Amniotic epithelial cell (primary cell): Measurements from ENCODE around the gene APBB3.
A peak's percentile ranks its signal among the peaks of the same experiment; 100 is the strongest.
"Not testable (repeated sequence)": the region's sequence is repeated elsewhere in the genome, so short reads cannot be mapped to it uniquely, and the experiment has no call there.

Experiments
- DNase-seq: peaks from one replicate; pipeline ENCODE4 v3.0.0-alpha.2; 2010; ENCODE audit warnings: low read depth

Gene APBB3, protein sequence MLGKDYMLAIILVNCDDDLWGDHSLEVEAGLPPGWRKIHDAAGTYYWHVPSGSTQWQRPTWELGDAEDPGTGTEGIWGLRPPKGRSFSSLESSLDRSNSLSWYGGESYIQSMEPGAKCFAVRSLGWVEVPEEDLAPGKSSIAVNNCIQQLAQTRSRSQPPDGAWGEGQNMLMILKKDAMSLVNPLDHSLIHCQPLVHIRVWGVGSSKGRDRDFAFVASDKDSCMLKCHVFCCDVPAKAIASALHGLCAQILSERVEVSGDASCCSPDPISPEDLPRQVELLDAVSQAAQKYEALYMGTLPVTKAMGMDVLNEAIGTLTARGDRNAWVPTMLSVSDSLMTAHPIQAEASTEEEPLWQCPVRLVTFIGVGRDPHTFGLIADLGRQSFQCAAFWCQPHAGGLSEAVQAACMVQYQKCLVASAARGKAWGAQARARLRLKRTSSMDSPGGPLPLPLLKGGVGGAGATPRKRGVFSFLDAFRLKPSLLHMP

DNA sequence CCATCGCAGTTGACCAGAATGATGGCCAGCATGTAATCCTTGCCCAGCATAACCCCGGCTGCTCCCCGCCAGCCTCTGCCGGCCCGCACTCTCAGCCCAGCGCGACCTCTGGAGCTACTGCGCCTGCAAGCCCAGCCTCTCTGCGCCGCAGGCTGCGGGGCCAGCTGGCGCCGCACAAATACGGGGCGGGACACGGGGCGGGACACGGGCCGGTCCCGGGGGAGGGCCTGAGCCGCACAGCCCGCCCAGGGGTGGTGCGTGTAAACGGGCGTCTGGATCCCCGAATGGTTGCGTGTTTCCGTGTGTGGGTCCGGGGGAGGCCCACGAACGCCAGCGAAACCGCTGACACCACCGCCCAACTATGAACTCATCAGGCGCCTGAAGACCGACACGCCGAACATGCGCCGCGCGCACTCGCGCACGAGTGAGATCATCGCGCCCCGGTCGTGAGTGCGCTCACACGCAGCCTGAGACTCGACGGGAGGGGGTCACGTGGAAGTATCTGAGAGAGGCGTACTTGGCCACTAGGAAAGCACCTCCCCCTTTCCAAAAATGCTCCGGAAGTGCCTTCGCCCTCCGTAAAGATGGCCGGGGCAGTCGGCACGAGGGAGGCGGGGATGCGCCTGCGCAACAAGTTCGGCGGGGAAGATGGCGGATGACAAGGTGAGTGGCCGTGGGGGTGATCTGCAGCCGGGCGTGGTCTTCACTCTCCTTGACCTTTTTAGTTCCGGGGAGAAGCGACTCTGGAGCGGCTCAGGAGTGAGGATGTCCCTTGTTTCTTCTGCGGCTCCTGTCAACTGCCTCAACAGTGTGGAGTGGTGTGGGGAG, at the start of gene APBB3, which contains the start of gene SLC35A4:
TSS of gene APBB3 (minus strand) at position 403 of the 828 bp plus-strand sequence. CDS start at position 50, 353 bp downstream.
TSS of gene SLC35A4 (plus strand) at position 633 of the 828 bp plus-strand sequence. CDS start 2,342 bp downstream, outside the sequence.
- peak; percentile 100 for DNase-seq

- peak; percentile 88 for DNase-seq
These were observed 46.7 kb upstream of the APBB3 start for GRCh38 chr5:140611020-140611521.

GRCh38 chr5:140609126-140609525, 44.7 kb upstream of the APBB3 start:
- DNase-seq: no peak

GRCh38 chr5:140608722-140609121, 44.3 kb upstream of the APBB3 start:
- DNase-seq: no peak

GRCh38 chr5:140607031-140607430, 42.6 kb upstream of the APBB3 start:
- DNase-seq: peak; percentile 95

GRCh38 chr5:140605879-140606278, 41.5 kb upstream of the APBB3 start:
- no peak for DNase-seq

DNA sequence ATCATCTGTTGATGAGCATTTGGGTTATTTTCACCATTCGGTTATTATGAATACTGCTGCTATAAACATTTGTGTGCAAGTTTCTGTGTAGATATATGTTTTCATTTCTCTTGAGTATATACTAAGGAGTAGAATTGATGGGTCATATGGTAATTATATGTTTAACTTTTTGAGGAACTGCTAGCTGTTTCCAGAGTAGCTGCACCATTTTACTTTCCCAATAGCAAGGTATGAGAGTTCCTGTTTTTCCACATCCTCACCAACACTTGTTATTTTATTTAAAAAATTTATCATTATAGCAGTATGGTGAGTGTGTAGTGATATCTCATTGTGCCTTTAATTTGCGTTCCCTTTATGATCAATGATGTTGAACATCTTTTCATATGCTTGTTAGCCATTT, 39.3 kb upstream of the APBB3 start:
- no peak for DNase-seq

DNA sequence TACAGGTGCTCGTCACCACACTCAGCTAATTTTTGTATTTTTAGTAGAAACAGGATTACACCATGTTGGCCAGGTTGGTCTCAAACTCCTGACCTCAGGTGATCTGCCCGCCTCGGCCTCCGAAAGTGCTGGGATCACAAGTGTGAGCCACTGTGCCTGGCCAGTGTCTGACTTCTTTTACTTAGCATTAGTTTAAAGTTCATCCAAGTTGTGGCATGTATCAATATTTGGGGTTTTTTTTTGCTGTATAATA, 39.0 kb upstream of the APBB3 start:
- DNase-seq: not testable (repeated sequence)

DNA sequence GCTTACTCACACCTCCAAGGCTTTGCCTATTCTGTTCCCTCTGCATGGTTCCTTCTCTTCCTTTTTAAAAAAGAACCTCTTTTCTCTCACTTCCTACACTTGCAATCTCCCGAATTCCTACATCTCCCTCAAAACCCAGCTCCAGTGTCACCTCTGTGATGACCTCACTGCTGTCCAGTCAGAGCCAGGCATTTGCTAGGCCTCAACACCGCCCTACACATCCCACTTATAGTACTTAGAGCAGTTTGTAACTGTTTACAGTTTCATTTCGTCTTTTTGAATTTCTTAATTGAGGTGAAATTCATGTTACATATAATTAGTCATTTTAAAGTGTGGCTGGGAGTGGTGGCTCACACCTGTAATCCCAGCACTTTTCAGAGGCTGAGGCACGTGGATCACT, 37.7 kb upstream of the APBB3 start:
- no peak for DNase-seq

DNA sequence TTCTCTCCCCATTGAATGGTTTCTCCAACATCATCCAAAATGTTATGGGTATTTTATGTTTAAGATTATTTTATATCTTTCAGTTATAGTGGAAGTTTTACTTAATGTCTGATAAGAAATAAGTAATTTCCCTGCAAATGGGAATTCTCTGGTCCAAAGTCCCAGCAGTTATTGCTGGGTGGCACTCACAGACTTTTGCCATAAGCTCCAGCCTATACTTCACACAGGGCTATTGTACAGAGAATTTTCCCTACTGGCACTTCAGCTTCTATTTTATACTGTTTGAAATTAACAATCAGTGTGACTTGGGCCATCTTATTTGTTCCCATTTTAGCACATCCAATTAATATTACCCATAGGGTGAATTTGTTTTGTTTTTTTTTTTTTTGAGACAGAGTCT, 35.7 kb upstream of the APBB3 start:
- DNase-seq: no peak

DNA sequence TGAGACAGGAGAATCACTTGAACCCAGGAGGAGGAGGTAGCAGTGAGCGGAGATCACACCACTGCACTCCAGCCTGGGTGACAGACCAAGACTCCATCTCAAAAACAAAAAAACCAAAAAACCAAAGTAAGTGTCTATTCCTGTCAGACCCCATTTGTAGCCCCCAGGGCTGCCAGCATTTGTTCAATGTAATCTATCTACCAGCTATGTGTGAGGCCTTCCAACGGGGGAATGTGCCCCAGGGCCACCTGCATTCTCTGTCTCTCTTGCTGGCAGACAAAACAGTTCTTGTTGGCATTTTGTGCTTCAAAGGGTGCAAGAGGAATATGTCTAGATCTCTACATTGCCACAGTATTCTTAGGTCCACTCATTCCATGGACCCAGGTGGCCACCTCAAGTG, 34.4 kb upstream of the APBB3 start:
- DNase-seq: no peak

GRCh38 chr5:140596321-140596741, 31.9 kb upstream of the APBB3 start:
- DNase-seq: peak; percentile 77

DNA sequence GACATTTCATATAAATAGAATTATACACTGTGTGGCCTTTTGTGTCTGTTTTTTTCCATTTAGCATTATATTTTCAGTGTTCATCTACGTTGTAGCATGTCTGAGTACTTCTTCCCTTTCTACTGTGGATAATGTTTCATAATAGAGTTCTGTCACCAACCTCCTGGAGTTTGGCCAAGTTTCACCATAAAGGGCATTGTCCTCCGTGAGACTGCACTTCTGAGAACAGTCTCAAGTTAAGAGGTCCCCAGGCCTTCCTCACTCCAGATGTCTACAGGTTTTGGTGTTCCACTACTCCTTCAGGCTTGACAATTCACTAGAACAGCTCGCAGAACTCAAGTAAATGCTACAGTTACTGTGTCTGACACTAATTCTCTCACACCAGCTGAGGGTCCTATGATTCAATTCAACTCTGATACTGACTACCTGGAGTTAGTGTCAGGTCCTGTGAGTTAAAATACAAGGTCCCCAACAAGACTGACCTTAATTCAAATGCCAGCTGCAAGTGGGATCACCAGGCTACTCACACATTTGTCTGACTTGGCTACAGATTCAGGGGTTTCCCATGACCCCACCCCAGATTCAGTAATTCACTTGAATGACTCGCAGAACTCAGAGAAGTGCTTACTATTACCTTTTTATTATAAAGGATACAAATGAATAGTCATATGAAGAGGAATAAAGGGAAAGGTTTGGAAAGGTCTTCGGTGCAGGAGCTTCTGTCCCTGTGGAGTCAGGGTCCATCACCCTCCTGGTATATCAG, 31.3 kb upstream of the APBB3 start:
- DNase-seq: no peak

GRCh38 chr5:140594169-140594568, 29.8 kb upstream of the APBB3 start:
- no peak for DNase-seq

DNA sequence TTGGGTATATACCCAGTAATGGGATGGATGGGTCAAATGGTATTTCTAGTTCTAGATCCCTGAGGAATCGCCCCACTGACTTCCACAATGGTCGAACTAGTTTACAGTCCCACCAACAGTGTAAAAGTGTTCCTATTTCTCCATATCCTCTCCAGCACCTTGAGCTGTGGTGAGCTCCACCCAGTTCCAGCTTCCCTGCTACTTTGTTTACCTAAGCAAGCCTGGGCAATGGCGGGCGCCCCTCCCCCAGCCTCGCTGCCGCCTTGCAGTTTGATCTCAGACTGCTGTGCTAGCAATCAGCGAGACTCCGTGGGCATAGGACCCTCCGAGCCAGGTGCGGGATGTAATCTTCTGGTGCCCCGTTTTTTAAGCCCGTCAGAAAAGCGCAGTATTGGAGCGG, 28.7 kb upstream of the APBB3 start:
- not testable (repeated sequence) for DNase-seq

DNA sequence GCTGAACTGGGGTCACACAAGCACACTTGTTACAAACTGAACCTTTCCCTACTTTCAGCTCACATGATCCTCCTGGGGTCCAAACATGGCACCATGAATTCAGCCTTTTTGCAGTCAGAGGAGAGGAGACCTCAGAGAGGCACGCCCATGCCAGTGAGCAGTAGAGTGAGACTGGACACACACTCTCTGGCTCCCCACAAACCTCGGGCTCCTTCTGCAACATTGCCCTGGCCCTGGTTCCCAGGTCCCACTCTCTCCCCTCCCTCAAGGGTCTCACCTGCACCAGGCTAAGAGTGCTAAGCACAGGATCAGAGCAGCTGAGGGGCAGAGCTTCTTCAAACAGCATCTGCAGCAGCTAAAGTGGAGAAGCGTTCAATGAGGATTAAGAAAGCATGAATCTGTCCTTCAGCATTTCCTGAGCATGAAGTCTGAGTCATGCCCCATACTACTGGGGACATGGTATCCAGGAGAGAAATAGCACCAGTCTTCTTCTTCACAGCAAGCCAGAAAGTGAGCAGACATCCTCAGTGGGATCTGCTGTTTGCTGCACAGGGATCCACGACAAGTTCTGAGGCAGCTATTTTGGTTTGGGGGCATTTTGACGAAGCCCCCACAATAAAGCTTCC, 27.5 kb upstream of the APBB3 start:
- DNase-seq: peak; percentile 68

- DNase-seq: no peak
These were observed 26.5 kb upstream of the APBB3 start for GRCh38 chr5:140590861-140591260.

DNA sequence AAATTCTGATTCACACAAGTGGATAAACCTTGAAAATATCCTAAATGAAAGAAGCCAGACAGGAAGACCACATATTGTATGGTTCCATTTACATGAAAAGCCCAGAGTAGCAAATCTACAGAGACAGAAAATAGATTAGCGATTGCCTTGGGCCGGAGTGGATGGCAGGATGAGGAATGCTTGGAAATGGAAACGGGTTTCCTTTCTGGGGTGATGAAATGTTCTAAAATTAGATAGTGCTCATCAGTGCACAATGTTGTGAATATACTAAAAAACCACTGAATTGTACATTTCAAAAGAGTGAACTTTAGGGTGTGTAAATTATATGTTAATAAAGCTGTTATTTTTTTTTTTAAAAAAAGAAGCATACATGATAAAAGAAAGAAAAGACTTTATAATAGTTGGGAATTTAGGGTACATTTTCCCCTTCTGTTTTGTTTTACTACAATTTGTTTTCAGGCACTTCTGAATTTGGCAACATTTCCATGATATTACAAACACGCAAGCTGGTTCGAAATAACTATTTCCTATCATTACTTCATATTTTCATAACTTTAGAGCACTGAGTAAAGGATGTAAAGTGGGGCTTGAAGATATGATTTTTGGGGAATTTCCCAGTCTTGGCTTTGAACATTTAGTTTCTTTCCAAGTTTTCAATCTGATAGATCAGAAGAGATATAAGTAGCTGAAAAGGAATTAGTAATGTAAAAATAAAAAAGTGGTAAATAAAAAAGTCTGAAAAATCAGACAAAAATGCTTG, 24.1 kb upstream of the APBB3 start:
- DNase-seq: peak; percentile 35

GRCh38 chr5:140587495-140587894, 23.1 kb upstream of the APBB3 start:
- DNase-seq: no peak

DNA sequence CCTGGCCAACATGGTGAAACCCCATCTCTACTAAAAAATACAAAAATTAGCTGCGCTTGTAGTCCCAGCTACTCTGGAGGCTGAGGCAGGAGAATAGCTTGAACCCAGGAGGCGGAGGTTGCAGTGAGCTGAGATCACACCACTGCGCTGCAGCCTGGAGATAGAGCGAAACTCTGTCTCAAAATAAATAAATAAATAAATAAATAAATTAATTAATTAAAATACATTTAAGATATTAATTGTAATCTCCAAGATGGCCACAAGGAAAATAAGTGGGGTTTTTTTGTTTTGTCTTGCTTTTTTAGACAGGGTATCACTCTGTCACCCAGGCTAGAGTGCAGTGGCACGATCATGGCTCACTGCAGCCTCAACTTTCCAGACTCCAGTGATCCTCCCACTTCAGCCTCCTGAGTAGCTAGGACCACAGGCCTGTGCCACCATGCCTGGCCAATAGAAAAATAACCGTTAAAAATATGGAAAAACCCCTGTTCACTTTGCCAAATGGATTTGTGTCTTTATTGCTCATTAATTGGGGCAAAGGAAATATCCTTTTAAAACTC, 14.9 kb upstream of the APBB3 start:
- not testable (repeated sequence) for DNase-seq
